Measurements from ENCODE around the gene ARHGAP6. TPM values are rescaled to one million over a fixed set of nuclear protein-coding genes. Genes with fewer than 3 reads are reported as not detected.

The ARHGAP6 gene
- polyA plus RNA-seq, 3 donors = 0.31 to 1.1 (median 0.40) TPM

- Histone ChIP-seq H3K4me2 (replicated peaks; ENCODE audit: extremely low read depth, low read length, poor library complexity, severe bottlenecking) (no peak overlapping the region), H3K36me3 (replicated peaks in 1 of 2; ENCODE audit: control insufficient read depth in 1 of 2, insufficient read depth in 2 of 2, low read length in 2 of 2) (no peaks in the 10 kb centered on the region), H3K4me3 (replicated peaks in 1 of 3; ENCODE audit: low read depth in 2 of 3, low read length in 3 of 3) (no peak overlapping the region), H3K4me1 (ENCODE audit: control insufficient read depth in 1 of 2, insufficient read depth in 2 of 2, low read length in 2 of 2) (no peaks in the 10 kb centered on the region), H3K27ac (ENCODE audit: low read depth in 1 of 2, low read length in 2 of 2) (no peak overlapping the region), H3K9ac (ENCODE audit: insufficient read depth, low read length, poor library complexity, severe bottlenecking) (no peak overlapping the region), H2AFZ (ENCODE audit: insufficient read depth, low read depth, low read length, poor library complexity, severe bottlenecking) (no peak overlapping the region), H4K20me1 (ENCODE audit: insufficient read depth, low read length) (no peaks in the 10 kb centered on the region), H3K9me3 (replicated peaks in 1 of 2; ENCODE audit: control insufficient read depth in 1 of 2, insufficient read depth in 1 of 2, low read length in 2 of 2) (no peaks in the 10 kb centered on the region), H3K27me3 (ENCODE audit: control insufficient read depth in 2 of 2, insufficient read depth in 2 of 2, low read length in 2 of 2) (no peaks in the 10 kb centered on the region), H3K79me2 (ENCODE audit: insufficient read depth, low read length) (no peaks in the 10 kb centered on the region)
- intact Hi-C loops (cut with micrococcal nuclease) = no loop called here
- no peak for DNase-seq
- H3K27ac Mint-ChIP-seq = no peak overlapping the region
- WGBS (ENCODE audit: insufficient coverage) = no CpG with 5 or more reads among the region's 2 CpGs
- H3K4me3 Mint-ChIP-seq = no peak overlapping the region
- H3K27me3 Mint-ChIP-seq (ENCODE audit: low read depth in 3 of 3) = no peaks in the 10 kb centered on the region
- no peak for TF ChIP-seq CTCF (IDR thresholded peaks at IDR 0.05)
- H3K4me1 Mint-ChIP-seq = peaks cover 4% of the 10 kb centered on the region
- H3K36me3 Mint-ChIP-seq = no peaks in the 10 kb centered on the region
- H3K9me3 Mint-ChIP-seq = peaks cover 0 to 5% (median 2%) of the 10 kb centered on the region in 7 donors
Observed at GRCh38 chrX:11103751-11104150, 562.0 kb downstream of the ARHGAP6 start.

GRCh38 chrX:11103006-11103405 is 562.7 kb downstream of the ARHGAP6 start:
- H3K4me3 Mint-ChIP-seq = no peak overlapping the region
- no peak overlapping the region for H3K27ac Mint-ChIP-seq
- H3K27me3 ChIP-seq (ENCODE audit: control insufficient read depth in 2 of 2, insufficient read depth in 2 of 2, low read length in 2 of 2) = no peaks in the 10 kb centered on the region
- H3K27ac ChIP-seq (ENCODE audit: low read depth in 1 of 2, low read length in 2 of 2) = no peak overlapping the region
- H3K9me3 ChIP-seq (replicated peaks in 1 of 2; ENCODE audit: control insufficient read depth in 1 of 2, insufficient read depth in 1 of 2, low read length in 2 of 2) = no peaks in the 10 kb centered on the region
- no peak overlapping the region for H3K4me2 ChIP-seq (replicated peaks; ENCODE audit: extremely low read depth, low read length, poor library complexity, severe bottlenecking)
- peaks cover 0 to 5% (median 2%) of the 10 kb centered on the region in 7 donors for H3K9me3 Mint-ChIP-seq
- intact Hi-C loops (cut with micrococcal nuclease) = no loop called here
- no peaks in the 10 kb centered on the region for H3K36me3 Mint-ChIP-seq
- no peak for TF ChIP-seq CTCF (IDR thresholded peaks at IDR 0.05)
- no peaks in the 10 kb centered on the region for H3K36me3 ChIP-seq (replicated peaks in 1 of 2; ENCODE audit: control insufficient read depth in 1 of 2, insufficient read depth in 2 of 2, low read length in 2 of 2)
- H3K79me2 ChIP-seq (ENCODE audit: insufficient read depth, low read length) = no peaks in the 10 kb centered on the region
- no peak for DNase-seq
- no peak overlapping the region for H3K4me3 ChIP-seq (replicated peaks in 1 of 3; ENCODE audit: low read depth in 2 of 3, low read length in 3 of 3)
- no peaks in the 10 kb centered on the region for H3K4me1 ChIP-seq (ENCODE audit: control insufficient read depth in 1 of 2, insufficient read depth in 2 of 2, low read length in 2 of 2)
- peaks cover 4% of the 10 kb centered on the region for H3K4me1 Mint-ChIP-seq
- H4K20me1 ChIP-seq (ENCODE audit: insufficient read depth, low read length) = no peaks in the 10 kb centered on the region
- no peak overlapping the region for H2AFZ ChIP-seq (ENCODE audit: insufficient read depth, low read depth, low read length, poor library complexity, severe bottlenecking)
- no peaks in the 10 kb centered on the region for H3K27me3 Mint-ChIP-seq (ENCODE audit: low read depth in 3 of 3)
- no CpG with 5 or more reads among the region's 3 CpGs for WGBS (ENCODE audit: insufficient coverage)
- no peak overlapping the region for H3K9ac ChIP-seq (ENCODE audit: insufficient read depth, low read length, poor library complexity, severe bottlenecking)
